Tibial nerve (tissue), 4 donors: Measurements from ENCODE around the gene ST8SIA5.

ENCODE experiments used
- CTCF ChIP-seq, 5 experiments: fragments of 200-600 bp in 3 of 5; fragments of 450-650 bp in 2 of 5; sonication (generic) in 3 of 5; IDR thresholded peaks; one replicate each; pipeline ENCODE4 v1.5.1; 2016 to 2019; ENCODE audit warnings: antibody characterized with exemption in 5 of 5, mild to moderate bottlenecking in 3 of 5, moderate library complexity in 2 of 5
- EP300 ChIP-seq, 2 donors: sonication (generic); formaldehyde crosslinking; IDR thresholded peaks; one replicate each; pipeline ENCODE4 v1.6.1; 2017; ENCODE audit warnings: antibody characterized with exemption in 2 of 2, mild to moderate bottlenecking in 1 of 2
- POLR2A ChIP-seq, 2 donors: fragments of 450-650 bp; IDR thresholded peaks; one replicate each; pipeline ENCODE4 v1.6.1; 2017; ENCODE audit warnings: antibody characterized with exemption in 2 of 2, mild to moderate bottlenecking in 2 of 2, moderate library complexity in 2 of 2

- TF ChIP-seq EP300 (IDR thresholded peaks at IDR 0.05), result no peak
- no peak for TF ChIP-seq CTCF (IDR thresholded peaks at IDR 0.05)
- TF ChIP-seq POLR2A (IDR thresholded peaks at IDR 0.05), result no peak
These were observed 80.5 kb downstream of the ST8SIA5 start for GRCh38 chr18:46676182-46676835.
